Panc1 (cell line): ENCODE results near the gene CCDC102A.

Source experiments
- CTCF ChIP-seq: fragments of 450-650 bp; IDR thresholded peaks from 2 replicates; pipeline ENCODE4 v1.5.1; 2017; ENCODE audit warnings: mild to moderate bottlenecking
- POLR2AphosphoS5 ChIP-seq: IDR thresholded peaks from 2 replicates; pipeline ENCODE4 v1.6.1; 2012; ENCODE audit warnings: mild to moderate bottlenecking, low read depth, low read length, moderate library complexity
- REST ChIP-seq, 2 experiments: IDR thresholded peaks; 2 replicates each; pipeline ENCODE4 v1.6.1; 2011 to 2012; ENCODE audit warnings: low read depth in 2 of 2, control low read depth in 1 of 2, low read length in 1 of 2, mild to moderate bottlenecking in 1 of 2, moderate library complexity in 1 of 2; ENCODE audit not compliant: insufficient read depth in 1 of 2
- SIN3A ChIP-seq: IDR thresholded peaks from 2 replicates; pipeline ENCODE4 v1.6.1; 2012; ENCODE audit warnings: low read depth, mild to moderate bottlenecking, low read length, moderate library complexity, borderline replicate concordance; ENCODE audit not compliant: insufficient read depth
- TCF7L2 ChIP-seq: IDR thresholded peaks from 2 replicates; pipeline ENCODE4 v1.6.1; 2011; ENCODE audit warnings: mild to moderate bottlenecking, low read depth, low read length, inconsistent platforms

GRCh38 chr16:57498031-57498430 is 38.3 kb downstream of the CCDC102A start:
- TF ChIP-seq SIN3A (no peak), POLR2AphosphoS5 (no peak), CTCF (no peak), TCF7L2 (no peak), REST (IDR thresholded peaks at IDR 0.05; ENCODE audit: insufficient read depth in 1 of 2, low read depth in 2 of 2, low read length in 1 of 2) (no peak)
